ENCODE measurements around the gene ETV7.

DNA sequence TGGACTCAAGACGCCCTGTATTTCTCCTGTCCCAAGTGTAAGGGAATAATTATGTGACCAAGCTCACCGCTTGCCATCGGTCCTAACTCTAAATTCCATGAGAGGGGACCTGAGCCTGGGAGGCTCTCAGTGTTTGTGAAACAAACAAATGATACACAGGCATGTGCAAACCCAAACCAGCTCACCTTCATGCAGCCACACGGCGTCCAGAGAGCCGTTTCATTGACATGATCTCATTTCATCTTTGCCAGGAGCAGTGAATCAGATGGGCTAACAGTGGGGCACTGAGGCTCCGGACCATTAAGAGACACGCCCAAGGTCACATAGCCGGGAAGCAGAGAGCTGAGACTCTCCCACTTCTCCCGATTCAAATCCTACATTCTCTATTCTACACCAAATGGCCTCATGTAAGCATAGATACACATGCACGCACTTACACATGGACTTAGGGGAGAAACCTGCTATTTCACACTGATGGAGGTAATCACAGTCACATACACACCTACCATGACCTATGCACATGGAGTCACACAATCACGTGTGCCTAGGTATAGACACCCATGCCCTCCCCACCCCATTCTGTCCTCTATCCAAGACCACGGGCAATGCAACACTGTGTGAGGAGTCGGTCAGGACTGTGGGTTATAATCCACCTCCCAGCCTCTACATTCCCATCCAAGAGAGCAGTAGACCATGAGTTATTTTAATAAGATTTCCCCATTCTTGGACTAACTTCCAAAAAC is 51.8 kb downstream of the ETV7 start:
- TF ChIP-seq, protein P1, sequence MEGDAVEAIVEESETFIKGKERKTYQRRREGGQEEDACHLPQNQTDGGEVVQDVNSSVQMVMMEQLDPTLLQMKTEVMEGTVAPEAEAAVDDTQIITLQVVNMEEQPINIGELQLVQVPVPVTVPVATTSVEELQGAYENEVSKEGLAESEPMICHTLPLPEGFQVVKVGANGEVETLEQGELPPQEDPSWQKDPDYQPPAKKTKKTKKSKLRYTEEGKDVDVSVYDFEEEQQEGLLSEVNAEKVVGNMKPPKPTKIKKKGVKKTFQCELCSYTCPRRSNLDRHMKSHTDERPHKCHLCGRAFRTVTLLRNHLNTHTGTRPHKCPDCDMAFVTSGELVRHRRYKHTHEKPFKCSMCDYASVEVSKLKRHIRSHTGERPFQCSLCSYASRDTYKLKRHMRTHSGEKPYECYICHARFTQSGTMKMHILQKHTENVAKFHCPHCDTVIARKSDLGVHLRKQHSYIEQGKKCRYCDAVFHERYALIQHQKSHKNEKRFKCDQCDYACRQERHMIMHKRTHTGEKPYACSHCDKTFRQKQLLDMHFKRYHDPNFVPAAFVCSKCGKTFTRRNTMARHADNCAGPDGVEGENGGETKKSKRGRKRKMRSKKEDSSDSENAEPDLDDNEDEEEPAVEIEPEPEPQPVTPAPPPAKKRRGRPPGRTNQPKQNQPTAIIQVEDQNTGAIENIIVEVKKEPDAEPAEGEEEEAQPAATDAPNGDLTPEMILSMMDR (IDR thresholded peaks at IDR 0.05): no peak
- TF ChIP-seq EZH2 (IDR thresholded peaks at IDR 0.05; ENCODE audit: borderline replicate concordance, insufficient read depth, low read depth, low read length, poor library complexity, severe bottlenecking): no peak

All from B cell (primary cell).